Hepatocyte (in vitro differentiated cells): ENCODE data around the gene BLOC1S1. TPM values are rescaled to one million over a fixed set of nuclear protein-coding genes. Genes with fewer than 3 reads are reported as not detected.

Experiments
- DNase-seq: peaks from one replicate; pipeline ENCODE4 v3.0.0-alpha.2; 2016; ENCODE audit warnings: low spot score
- H2AFZ ChIP-seq: fragments of 200-600 bp; sonication (generic); 2 replicates; pipeline ENCODE4 v1.6.0; 2016; ENCODE audit warnings: antibody characterized with exemption, mild to moderate bottlenecking
- H3K27ac ChIP-seq: fragments of 200-600 bp; sonication (generic); 2 replicates; pipeline ENCODE4 v1.5.1; 2016; ENCODE audit warnings: mild to moderate bottlenecking
- H3K27me3 ChIP-seq: fragments of 200-600 bp; sonication (generic); 2 replicates; pipeline ENCODE4 v1.6.1; 2016
- H3K36me3 ChIP-seq: fragments of 200-600 bp; sonication (generic); replicated peaks from 2 replicates; pipeline ENCODE4 v1.5.1; 2016; ENCODE audit warnings: low read depth; ENCODE audit not compliant: insufficient read depth
- H3K4me1 ChIP-seq: fragments of 200-600 bp; sonication (generic); 2 replicates; pipeline ENCODE4 v1.5.1; 2016; ENCODE audit warnings: mild to moderate bottlenecking, moderate library complexity; ENCODE audit not compliant: insufficient read depth
- H3K4me2 ChIP-seq: fragments of 200-600 bp; sonication (generic); 2 replicates; pipeline ENCODE4 v1.6.0; 2016
- H3K4me3 ChIP-seq: fragments of 200-600 bp; sonication (generic); 2 replicates; pipeline ENCODE4 v1.5.1; 2016; ENCODE audit warnings: mild to moderate bottlenecking
- H3K79me2 ChIP-seq: fragments of 200-600 bp; sonication (generic); 2 replicates; pipeline ENCODE4 v1.6.0; 2017; ENCODE audit warnings: mild to moderate bottlenecking
- H3K9me2 ChIP-seq: fragments of 200-600 bp; sonication (generic); replicated peaks from 2 replicates; pipeline ENCODE4 v1.6.0; 2017; ENCODE audit warnings: mild to moderate bottlenecking; ENCODE audit not compliant: insufficient read depth
- H3K9me3 ChIP-seq: fragments of 200-600 bp; sonication (generic); 2 replicates; pipeline ENCODE4 v1.5.1; 2016; ENCODE audit warnings: low read depth, mild to moderate bottlenecking
- H4K20me1 ChIP-seq: fragments of 200-600 bp; sonication (generic); 2 replicates; pipeline ENCODE4 v1.6.0; 2016; ENCODE audit warnings: mild to moderate bottlenecking; ENCODE audit not compliant: insufficient read depth, poor library complexity, severe bottlenecking
- EZH2 ChIP-seq: fragments of 200-600 bp; sonication (generic); IDR thresholded peaks from 2 replicates; pipeline ENCODE4 v1.6.1; 2016; ENCODE audit warnings: antibody characterized with exemption, mild to moderate bottlenecking, borderline replicate concordance
- EZH2phosphoT487 ChIP-seq: fragments of 200-600 bp; sonication (generic); IDR thresholded peaks from one replicate; pipeline ENCODE4 v1.6.1; 2018; ENCODE audit warnings: antibody characterized with exemption, mild to moderate bottlenecking, low read depth, moderate library complexity; ENCODE audit not compliant: unreplicated experiment, severe bottlenecking
- WGBS: methylation state at CpG from one replicate; pipeline ENCODE4 v1.1.6; 2016; ENCODE audit warnings: low lambda C conversion rate; ENCODE audit errors: missing lambda C conversion rate; 5-methylcytosine and 5-hydroxymethylcytosine counted together
- polyA plus RNA-seq: library from polyadenylated mRNA; unstranded; fragments of >200 nt; fragmentation: Nextera tagmentation; extraction: Ambion mirVana; gene quantifications from 2 replicates; pipeline ENCODE4 v1.2.1, GENCODE V29; 2016
- total RNA-seq: library from RNA; depleted of rRNA; stranded (reverse); fragments of >200 nt; gene quantifications from 2 replicates; pipeline ENCODE4 v1.2.3, GENCODE V29; 2014
- TF ChIP-seq, protein P1 (sequence below): fragments of 200-600 bp; sonication (generic); IDR thresholded peaks from 2 replicates; pipeline ENCODE4 v1.5.1; 2016; ENCODE audit warnings: antibody characterized with exemption, mild to moderate bottlenecking; ENCODE audit not compliant: poor library complexity

The BLOC1S1 gene
- total and polyA plus RNA-seq, 2 experiments from 2014 or later = 159 to 236 TPM

DNA sequence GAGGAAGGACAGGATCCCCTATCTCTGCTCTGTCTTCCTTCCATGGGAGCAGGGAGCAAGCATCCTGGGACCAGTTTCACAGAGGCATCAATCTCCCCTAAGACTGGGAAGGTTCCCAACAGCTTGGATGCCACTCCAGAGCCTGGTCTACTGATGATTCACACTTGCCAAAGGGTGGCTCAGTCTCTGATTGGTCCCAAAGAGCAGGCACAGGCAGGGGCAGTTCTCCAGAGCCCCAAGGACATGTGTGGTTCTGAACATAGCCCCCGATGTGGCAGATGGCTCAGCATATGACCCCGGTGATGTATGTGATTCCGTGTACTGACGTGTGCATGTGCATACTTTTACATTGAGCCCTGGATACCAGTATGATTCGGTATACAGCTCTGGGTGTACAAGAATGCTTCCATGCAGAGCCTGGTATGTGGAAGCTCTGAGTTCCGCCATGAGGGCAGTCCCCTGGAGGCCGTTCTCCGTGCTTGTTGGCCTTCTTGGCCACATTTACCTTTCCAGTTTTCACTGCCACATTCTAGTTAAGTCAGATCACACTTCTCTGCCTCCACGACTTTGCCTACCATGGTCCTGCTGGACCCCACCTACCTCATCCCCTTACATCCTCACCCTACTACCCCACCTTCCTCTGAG lies 29.4 kb upstream of the BLOC1S1 start:
- no peaks in the 10 kb centered on the region for H3K36me3 ChIP-seq

DNA sequence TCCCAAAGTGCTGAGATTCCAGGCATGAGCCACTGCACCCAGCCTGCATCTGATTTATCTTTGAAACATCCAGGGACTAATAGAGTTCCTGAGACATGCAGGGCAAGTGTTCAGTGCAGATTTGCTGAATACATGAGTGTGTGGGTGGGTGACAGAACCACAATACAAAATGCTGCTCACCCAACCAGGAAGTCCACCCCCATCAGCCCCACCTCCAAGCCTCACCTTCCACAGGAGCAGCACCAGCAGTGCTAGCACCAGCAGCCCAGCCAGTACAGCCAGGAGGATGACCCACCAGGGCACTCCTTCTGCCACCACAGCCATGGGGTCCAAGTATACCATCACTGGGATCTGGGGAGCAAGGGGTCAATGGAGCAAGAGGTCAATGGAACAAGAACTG lies 28.1 kb upstream of the BLOC1S1 start:
- TF ChIP-seq, protein P1, sequence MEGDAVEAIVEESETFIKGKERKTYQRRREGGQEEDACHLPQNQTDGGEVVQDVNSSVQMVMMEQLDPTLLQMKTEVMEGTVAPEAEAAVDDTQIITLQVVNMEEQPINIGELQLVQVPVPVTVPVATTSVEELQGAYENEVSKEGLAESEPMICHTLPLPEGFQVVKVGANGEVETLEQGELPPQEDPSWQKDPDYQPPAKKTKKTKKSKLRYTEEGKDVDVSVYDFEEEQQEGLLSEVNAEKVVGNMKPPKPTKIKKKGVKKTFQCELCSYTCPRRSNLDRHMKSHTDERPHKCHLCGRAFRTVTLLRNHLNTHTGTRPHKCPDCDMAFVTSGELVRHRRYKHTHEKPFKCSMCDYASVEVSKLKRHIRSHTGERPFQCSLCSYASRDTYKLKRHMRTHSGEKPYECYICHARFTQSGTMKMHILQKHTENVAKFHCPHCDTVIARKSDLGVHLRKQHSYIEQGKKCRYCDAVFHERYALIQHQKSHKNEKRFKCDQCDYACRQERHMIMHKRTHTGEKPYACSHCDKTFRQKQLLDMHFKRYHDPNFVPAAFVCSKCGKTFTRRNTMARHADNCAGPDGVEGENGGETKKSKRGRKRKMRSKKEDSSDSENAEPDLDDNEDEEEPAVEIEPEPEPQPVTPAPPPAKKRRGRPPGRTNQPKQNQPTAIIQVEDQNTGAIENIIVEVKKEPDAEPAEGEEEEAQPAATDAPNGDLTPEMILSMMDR = no peak
- no peak for TF ChIP-seq EZH2phosphoT487
- no peak for TF ChIP-seq EZH2
- no peak for DNase-seq
- Histone ChIP-seq H3K27ac (no peak overlapping the region), H3K4me2 (no peak overlapping the region), H3K9me3 (no peaks in the 10 kb centered on the region), H3K9me2 (no peaks in the 10 kb centered on the region), H4K20me1 (no peaks in the 10 kb centered on the region), H3K4me3 (no peak overlapping the region), H3K4me1 (no peaks in the 10 kb centered on the region), H3K36me3 (no peaks in the 10 kb centered on the region), H2AFZ (no peak overlapping the region), H3K27me3 (no peaks in the 10 kb centered on the region), H3K79me2 (peaks cover 10% of the 10 kb centered on the region)

More for the DNA sequence above, 29.4 kb upstream of the BLOC1S1 start:
- Histone ChIP-seq H3K9me2 (no peaks in the 10 kb centered on the region), H3K4me2 (no peak overlapping the region), H3K27me3 (no peaks in the 10 kb centered on the region), H3K4me1 (no peaks in the 10 kb centered on the region), H3K27ac (no peak overlapping the region), H4K20me1 (no peaks in the 10 kb centered on the region), H3K79me2 (peaks cover 12% of the 10 kb centered on the region), H2AFZ (no peak overlapping the region), H3K4me3 (no peak overlapping the region), H3K9me3 (no peaks in the 10 kb centered on the region)
- TF ChIP-seq EZH2 = no peak
- no peak for DNase-seq
- 91% methylated on average over 9 of the region's 9 CpGs for WGBS

DNA sequence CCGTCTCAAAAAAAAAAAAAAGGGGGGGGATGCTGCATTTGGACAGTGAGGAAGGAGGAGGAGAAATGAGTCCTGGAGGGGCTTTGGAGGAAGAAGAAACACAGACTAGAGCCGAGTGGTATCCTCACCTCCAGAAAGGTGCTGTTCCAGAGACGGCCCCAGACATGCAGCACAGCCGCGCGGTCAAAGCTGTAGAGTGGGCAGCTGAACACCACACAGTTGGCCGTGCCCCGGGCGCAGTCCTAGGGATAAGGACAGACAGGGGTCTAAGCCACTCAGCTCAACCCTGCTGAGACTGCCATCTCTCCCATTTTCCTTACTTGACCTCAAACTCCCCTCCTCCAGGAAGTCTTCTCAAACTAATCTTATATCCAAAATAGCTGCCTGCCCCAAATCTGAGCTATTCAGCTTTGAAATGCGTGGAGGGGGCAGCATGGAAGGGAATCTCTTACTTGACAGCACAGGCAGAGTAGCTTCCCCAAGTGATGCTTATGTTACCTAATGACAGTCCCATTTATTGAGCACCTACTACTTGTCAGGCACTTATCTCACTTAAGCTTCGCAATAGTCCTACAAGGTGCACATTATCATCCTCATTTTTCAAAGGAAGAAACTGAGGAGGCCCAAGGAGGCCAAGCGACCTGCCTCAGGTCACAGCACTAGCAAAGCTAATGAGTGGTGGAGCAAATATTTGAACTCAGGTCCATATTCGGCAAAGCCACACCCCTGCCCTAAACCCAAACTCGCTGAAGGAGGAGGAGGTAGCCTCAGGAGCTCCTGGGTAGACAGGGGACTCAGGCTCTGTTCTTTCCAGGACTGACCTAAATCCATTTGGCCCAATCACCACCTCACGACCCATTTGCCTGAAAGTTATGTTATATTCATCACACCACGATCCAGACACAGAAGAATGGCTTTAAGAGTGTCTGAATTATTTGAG lies 26.9 kb upstream of the BLOC1S1 start:
- Histone ChIP-seq H3K9me3 (no peaks in the 10 kb centered on the region), H3K9me2 (no peaks in the 10 kb centered on the region), H3K27ac (no peak overlapping the region), H3K4me3 (no peak overlapping the region), H3K4me2 (no peak overlapping the region), H2AFZ (no peak overlapping the region), H3K27me3 (no peaks in the 10 kb centered on the region), H3K4me1 (no peaks in the 10 kb centered on the region), H3K36me3 (no peaks in the 10 kb centered on the region), H3K79me2 (no peaks in the 10 kb centered on the region), H4K20me1 (no peaks in the 10 kb centered on the region)
- TF ChIP-seq EZH2 = no peak
- TF ChIP-seq EZH2phosphoT487 = no peak
- TF ChIP-seq, protein P1 = no peak
- DNase-seq = no peak
- WGBS = 89% methylated on average over 16 of the region's 16 CpGs
